ENCODE results near the gene METAP1D.
"Not testable (repeated sequence)": the region's sequence is repeated elsewhere in the genome, so short reads cannot be mapped to it uniquely, and the experiment has no call there.

METAP1D gene

GRCh38 chr2:172049567-172050120 lies 49.9 kb downstream of the METAP1D start:
- no peak for DNase-seq

GRCh38 chr2:172050479-172051125 lies 50.8 kb downstream of the METAP1D start:
- no peak for DNase-seq

- DNase-seq, result no peak
Measured at GRCh38 chr2:172052000-172052983, 52.5 kb downstream of the METAP1D start.

GRCh38 chr2:172053486-172053885 lies 53.7 kb downstream of the METAP1D start:
- no peak for DNase-seq

GRCh38 chr2:172056293-172056692 lies 56.5 kb downstream of the METAP1D start:
- no peak for DNase-seq

- DNase-seq, result no peak
Measured at GRCh38 chr2:172058660-172059059, 58.9 kb downstream of the METAP1D start.

GRCh38 chr2:172060118-172060517 lies 60.4 kb downstream of the METAP1D start:
- DNase-seq, result not testable (repeated sequence)

GRCh38 chr2:172062402-172063004 lies 62.8 kb downstream of the METAP1D start:
- no peak for DNase-seq

- no peak for DNase-seq
Measured at GRCh38 chr2:172063446-172063845, 63.7 kb downstream of the METAP1D start.

GRCh38 chr2:172065111-172065510 lies 65.4 kb downstream of the METAP1D start:
- DNase-seq, result no peak

- DNase-seq, result no peak
Measured at GRCh38 chr2:172066394-172066886, 66.7 kb downstream of the METAP1D start.

- DNase-seq, result not testable (repeated sequence)
Measured at GRCh38 chr2:172067905-172068304, 68.2 kb downstream of the METAP1D start.

GRCh38 chr2:172070936-172071335 lies 71.2 kb downstream of the METAP1D start:
- no peak for DNase-seq

GRCh38 chr2:172072303-172072702 lies 72.5 kb downstream of the METAP1D start:
- DNase-seq, result no peak

- no peak for DNase-seq
Measured at GRCh38 chr2:172072706-172073105, 73.0 kb downstream of the METAP1D start.

- DNase-seq, result no peak
Measured at GRCh38 chr2:172073518-172073917, 73.8 kb downstream of the METAP1D start.

GRCh38 chr2:172074254-172074653 lies 74.5 kb downstream of the METAP1D start:
- no peak for DNase-seq

- DNase-seq, result no peak
Measured at GRCh38 chr2:172079416-172079815, 79.7 kb downstream of the METAP1D start.

GRCh38 chr2:172079838-172080640 lies 80.3 kb downstream of the METAP1D start:
- DNase-seq, result no peak

- no peak for DNase-seq
Measured at GRCh38 chr2:172080641-172081220, 81.0 kb downstream of the METAP1D start.

GRCh38 chr2:172081221-172082022 lies 81.7 kb downstream of the METAP1D start:
- no peak for DNase-seq

Data from SW 1271 (cell line).